Stimulated activated CD8-positive, alpha-beta memory T cell treated with anti-CD3 and anti-CD28 coated beads, Interleukin-7, amount 100 ng/mL, for 1 hour (primary cell): ENCODE results near the gene CIDEC.
"Not testable (repeated sequence)": the region's sequence is repeated elsewhere in the genome, so short reads cannot be mapped to it uniquely, and the experiment has no call there.

ENCODE experiments used
- DNase-seq, 2 donors: peaks; one replicate each; pipeline ENCODE4 v3.0.0-alpha.2; 2020; ENCODE audit warnings: low read depth in 2 of 2

Gene CIDEC

GRCh38 chr3:9876255-9876654 lies 3.8 kb downstream of the CIDEC start:
- not testable (repeated sequence) for DNase-seq

GRCh38 chr3:9875448-9875847 lies 4.6 kb downstream of the CIDEC start:
- DNase-seq = no peak

GRCh38 chr3:9872067-9872466 lies 8.0 kb downstream of the CIDEC start:
- DNase-seq = not testable (repeated sequence)

DNA sequence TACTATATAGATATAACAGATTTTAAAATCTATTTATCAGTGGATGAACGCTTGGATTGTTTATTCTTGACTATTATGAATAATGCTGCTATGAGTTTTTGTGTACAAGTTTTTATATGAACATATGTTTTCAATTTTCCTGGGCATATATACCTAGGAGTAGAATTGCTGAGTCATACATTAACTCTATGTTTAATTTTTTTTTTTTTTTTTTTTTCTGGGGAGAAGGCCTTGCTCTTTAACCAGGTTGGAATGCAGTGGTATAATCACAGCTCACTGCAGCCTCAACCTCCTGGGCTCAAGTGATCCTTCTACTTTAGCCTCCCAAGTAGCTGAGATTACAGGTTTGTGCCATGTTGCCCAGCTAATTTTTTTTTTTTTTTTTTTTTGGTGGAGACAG lies 9.1 kb downstream of the CIDEC start:
- no peak for DNase-seq

DNA sequence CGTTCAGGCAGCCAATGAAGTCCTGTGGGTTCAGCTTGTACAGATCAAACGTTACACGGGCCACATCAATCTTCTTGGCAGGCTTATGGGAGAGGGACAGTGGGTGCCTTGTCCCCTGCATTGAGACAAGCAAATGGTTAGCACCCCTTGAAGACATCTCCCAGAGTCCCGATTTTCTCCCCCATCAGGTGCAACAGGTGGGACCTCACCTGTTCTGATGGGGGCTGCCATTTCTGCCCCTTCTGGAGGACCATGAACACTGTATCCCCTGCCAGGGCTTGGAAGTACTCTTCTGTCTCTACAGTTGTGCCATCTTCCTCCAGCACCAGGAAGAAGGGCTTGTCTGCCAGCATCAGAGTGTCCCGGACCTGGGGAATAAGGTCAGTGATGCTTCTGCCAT lies 10.1 kb downstream of the CIDEC start:
- no peak for DNase-seq

GRCh38 chr3:9867106-9867505 lies 12.9 kb downstream of the CIDEC start:
- DNase-seq = no peak

DNA sequence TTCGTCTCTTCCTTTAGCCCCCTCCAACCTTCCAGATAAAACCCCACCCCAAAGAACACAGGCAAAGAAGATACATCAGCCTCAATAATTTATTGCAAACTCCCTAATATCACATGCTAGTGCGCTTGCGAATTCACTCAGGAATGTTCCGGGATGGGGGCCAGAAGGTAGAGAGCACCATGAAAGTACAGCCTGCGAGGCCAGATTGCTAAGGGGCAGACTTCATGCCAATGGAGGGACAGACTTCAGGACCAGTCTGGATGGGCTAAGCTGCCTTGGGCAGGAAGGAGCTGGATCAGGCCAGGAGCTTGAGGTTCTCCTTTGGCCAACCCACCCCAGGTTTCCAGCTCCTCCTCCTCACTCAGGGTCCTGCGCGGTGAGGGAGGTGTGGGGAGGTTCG lies 13.4 kb downstream of the CIDEC start:
- no peak for DNase-seq

- not testable (repeated sequence) for DNase-seq
Observed at GRCh38 chr3:9865125-9865637, 14.9 kb downstream of the CIDEC start.

GRCh38 chr3:9864200-9864927 lies 15.7 kb downstream of the CIDEC start:
- no peak for DNase-seq

- DNase-seq = no peak
Observed at GRCh38 chr3:9863058-9863772, 16.8 kb downstream of the CIDEC start.

GRCh38 chr3:9862391-9863057 lies 17.5 kb downstream of the CIDEC start:
- DNase-seq = no peak

- DNase-seq = no peak
Observed at GRCh38 chr3:9861626-9862130, 18.4 kb downstream of the CIDEC start.

GRCh38 chr3:9861201-9861600 lies 18.9 kb downstream of the CIDEC start:
- no peak for DNase-seq

DNA sequence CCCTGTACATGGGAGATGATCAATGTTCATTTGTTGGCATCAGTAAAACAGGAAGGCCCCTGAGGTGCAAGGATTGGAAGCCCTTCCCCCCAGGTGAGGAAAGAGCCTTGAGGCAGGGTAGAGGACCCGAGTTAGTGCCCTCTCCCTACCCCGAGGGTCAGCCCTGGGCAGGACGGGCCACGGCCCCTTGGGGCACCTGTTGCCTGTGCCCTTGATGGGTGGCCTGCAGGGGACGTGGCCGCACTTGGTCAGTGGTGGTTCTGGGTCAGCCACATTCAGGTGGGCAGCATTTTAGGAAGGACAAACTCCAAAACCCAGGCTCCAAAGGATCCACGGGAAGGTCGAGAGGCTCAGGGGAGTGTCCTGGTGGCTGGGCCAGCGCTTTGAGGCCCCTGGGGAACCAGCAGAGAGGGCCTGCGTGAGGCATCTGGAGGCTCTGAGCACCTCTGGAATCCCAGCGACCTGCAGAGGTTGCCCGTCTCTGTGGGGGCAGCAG lies 20.5 kb downstream of the CIDEC start:
- DNase-seq = no peak

- DNase-seq = no peak
Observed at GRCh38 chr3:9855594-9855993, 24.5 kb downstream of the CIDEC start.

DNA sequence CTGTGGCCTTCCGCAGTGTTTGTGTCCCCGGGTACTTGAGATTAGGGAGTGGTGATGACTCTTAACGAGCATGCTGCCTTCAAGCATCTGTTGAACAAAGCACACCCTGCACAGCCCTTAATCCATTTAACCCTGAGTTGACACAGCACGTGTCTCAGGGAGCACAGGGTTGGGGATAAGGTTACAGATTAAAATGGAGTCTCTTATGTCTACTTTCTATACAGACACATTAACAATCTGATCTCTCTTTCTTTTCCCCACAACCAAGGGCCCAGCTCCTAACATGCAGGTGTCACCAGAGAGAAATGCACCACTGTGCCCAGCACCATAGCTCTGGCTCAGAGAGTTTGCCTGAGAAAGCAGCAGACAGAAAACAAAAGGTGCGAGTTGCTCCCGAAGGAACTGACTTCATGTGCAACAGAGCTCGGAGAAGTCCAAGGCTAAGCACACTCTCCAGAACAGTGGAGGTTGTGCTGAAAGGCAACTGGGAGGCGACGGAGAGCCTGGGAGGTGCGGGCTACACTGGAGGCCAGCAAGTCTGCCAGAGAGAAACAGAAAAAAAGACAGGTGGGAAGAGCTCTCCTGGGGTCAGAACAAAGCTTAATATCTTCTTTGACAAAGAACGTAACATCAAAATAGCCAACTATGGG lies 25.6 kb downstream of the CIDEC start:
- DNase-seq = not testable (repeated sequence)

DNA sequence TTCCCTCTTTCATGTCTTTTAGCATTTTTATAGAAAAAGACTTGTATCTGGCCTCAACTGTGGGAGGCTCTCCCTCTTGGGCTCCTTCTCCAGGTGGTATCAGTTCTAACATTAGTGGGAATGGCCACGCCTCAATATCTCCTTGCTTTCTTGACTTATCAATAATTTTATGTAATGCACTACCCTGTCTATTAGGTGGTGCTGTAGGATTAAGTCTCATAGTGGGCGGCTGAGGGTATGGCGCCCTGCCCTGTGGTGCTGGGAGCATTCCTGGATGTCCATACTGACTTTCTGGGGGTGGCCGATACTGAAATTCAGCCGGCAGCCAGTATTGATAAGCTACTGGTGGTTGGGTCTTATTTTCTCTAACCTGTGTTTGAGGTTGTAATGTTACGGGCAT lies 27.5 kb downstream of the CIDEC start:
- DNase-seq = no peak

- not testable (repeated sequence) for DNase-seq
Observed at GRCh38 chr3:9851926-9852325, 28.1 kb downstream of the CIDEC start.

- DNase-seq = not testable (repeated sequence)
Observed at GRCh38 chr3:9851383-9851782, 28.7 kb downstream of the CIDEC start.

DNA sequence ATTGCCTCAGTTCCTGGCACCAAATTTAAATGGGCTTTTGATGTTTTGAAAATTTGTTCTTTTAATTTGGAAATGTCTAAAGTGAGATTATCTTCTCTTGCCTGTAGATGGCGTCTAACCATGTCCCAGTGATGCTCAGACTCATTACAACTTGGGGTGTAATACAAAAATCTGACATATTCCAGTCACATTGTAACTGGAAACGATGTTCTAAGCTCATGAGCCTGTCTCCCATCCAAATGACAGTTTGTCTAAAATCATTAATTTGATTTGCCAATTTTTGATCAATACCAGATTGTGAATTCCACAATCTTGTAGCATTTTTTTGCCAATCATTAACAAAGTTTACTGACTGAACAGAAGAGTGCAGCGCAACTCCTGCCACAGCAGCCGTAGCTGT lies 31.2 kb downstream of the CIDEC start:
- not testable (repeated sequence) for DNase-seq

DNA sequence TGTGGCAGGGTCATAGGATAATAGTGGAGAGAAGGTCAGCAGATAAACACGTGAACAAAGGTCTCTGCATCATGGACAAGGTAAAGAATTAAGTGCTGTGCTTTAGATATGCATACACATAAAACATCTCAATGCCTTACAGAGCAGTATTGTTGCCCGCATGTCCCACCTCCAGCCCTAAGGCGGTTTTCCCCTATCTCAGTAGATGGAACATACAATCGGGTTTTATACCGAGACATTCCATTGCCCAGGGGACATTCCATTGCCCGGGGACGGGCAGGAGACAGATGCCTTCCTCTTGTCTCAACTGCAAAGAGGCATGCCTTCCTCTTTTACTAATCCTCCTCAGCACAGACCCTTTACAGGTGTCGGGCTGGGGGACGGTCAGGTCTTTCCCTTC lies 32.2 kb downstream of the CIDEC start:
- DNase-seq = not testable (repeated sequence)
